GM21717 (cell line): ENCODE data around the gene CDC16.
"Not testable (repeated sequence)": the region's sequence is repeated elsewhere in the genome, so short reads cannot be mapped to it uniquely, and the experiment has no call there.

Experiments
- ATAC-seq: cut with Tn5 transposase; IDR thresholded peaks from one replicate; pipeline ENCODE4 v1.9.1; 2021; ENCODE audit warnings: mild to moderate bottlenecking, moderate library complexity; ENCODE audit not compliant: unreplicated experiment

CDC16 gene

GRCh38 chr13:114234645-114235421 is at the start of gene CDC16:
Gene CDC16, plus strand, starts transcription at chr13:114234897. Its CDS starts 188 bp downstream, at chr13:114235085.
- peak; percentile 88 for ATAC-seq

- no peak for ATAC-seq
Measured at GRCh38 chr13:114185182-114185971, 49.3 kb upstream of the CDC16 start.

- no peak for ATAC-seq
Measured at GRCh38 chr13:114194853-114195252, 39.8 kb upstream of the CDC16 start.

GRCh38 chr13:114196629-114197028 is 38.1 kb upstream of the CDC16 start:
- ATAC-seq, result no peak

- no peak for ATAC-seq
Measured at GRCh38 chr13:114198556-114198955, 36.1 kb upstream of the CDC16 start.

GRCh38 chr13:114199526-114199925 is 35.2 kb upstream of the CDC16 start:
- not testable (repeated sequence) for ATAC-seq

GRCh38 chr13:114199954-114200353 is 34.7 kb upstream of the CDC16 start:
- no peak for ATAC-seq

GRCh38 chr13:114200399-114200911 is 34.2 kb upstream of the CDC16 start:
- no peak for ATAC-seq

- no peak for ATAC-seq
Measured at GRCh38 chr13:114202581-114202980, 32.1 kb upstream of the CDC16 start.

GRCh38 chr13:114203536-114203935 is 31.2 kb upstream of the CDC16 start:
- ATAC-seq, result no peak

- ATAC-seq, result no peak
Measured at GRCh38 chr13:114204894-114205293, 29.8 kb upstream of the CDC16 start.

- ATAC-seq, result no peak
Measured at GRCh38 chr13:114208134-114208533, 26.6 kb upstream of the CDC16 start.

- ATAC-seq, result no peak
Measured at GRCh38 chr13:114211446-114212157, 23.1 kb upstream of the CDC16 start.

GRCh38 chr13:114212158-114212495 is 22.6 kb upstream of the CDC16 start:
- no peak for ATAC-seq

- ATAC-seq, result no peak
Measured at GRCh38 chr13:114213980-114214379, 20.7 kb upstream of the CDC16 start.

GRCh38 chr13:114219392-114219791 is 15.3 kb upstream of the CDC16 start:
- ATAC-seq, result no peak

GRCh38 chr13:114222461-114222968 is 12.2 kb upstream of the CDC16 start:
- ATAC-seq, result no peak

GRCh38 chr13:114224201-114224600 is 10.5 kb upstream of the CDC16 start:
- ATAC-seq, result no peak

- ATAC-seq, result no peak
Measured at GRCh38 chr13:114225610-114226009, 9.1 kb upstream of the CDC16 start.

- ATAC-seq, result no peak
Measured at GRCh38 chr13:114226088-114226487, 8.6 kb upstream of the CDC16 start.

- ATAC-seq, result peak; percentile 86
Measured at GRCh38 chr13:114226699-114227323, 7.9 kb upstream of the CDC16 start.
